IPS-15b (cell line): Measurements from ENCODE around the gene SLC35E3.

Source experiments
- H3K27me3 ChIP-seq: one replicate; pipeline ENCODE4 v1.6.1; 2013; ENCODE audit warnings: low read length; ENCODE audit not compliant: control insufficient read depth, insufficient read depth
- H3K36me3 ChIP-seq: one replicate; pipeline ENCODE4 v1.6.1; 2013; ENCODE audit warnings: low read length; ENCODE audit not compliant: control insufficient read depth, insufficient read depth
- H3K4me1 ChIP-seq: one replicate; pipeline ENCODE4 v1.6.1; 2013; ENCODE audit warnings: mild to moderate bottlenecking, low read length; ENCODE audit not compliant: control insufficient read depth, insufficient read depth
- H3K4me3 ChIP-seq: one replicate; pipeline ENCODE4 v1.5.1; 2013; ENCODE audit warnings: low read depth, low read length
- H3K9ac ChIP-seq: one replicate; pipeline ENCODE4 v1.6.1; 2013; ENCODE audit warnings: low read depth, mild to moderate bottlenecking, low read length
- H3K9me3 ChIP-seq: one replicate; pipeline ENCODE4 v1.6.1; 2013; ENCODE audit warnings: mild to moderate bottlenecking, low read length; ENCODE audit not compliant: control insufficient read depth, insufficient read depth

SLC35E3 gene

GRCh38 chr12:68755536-68756243 lies 9.7 kb downstream of the SLC35E3 start:
- peaks cover 13% of the 10 kb centered on the region for H3K36me3 ChIP-seq
- H3K9ac ChIP-seq: no peak overlapping the region
- no peaks in the 10 kb centered on the region for H3K9me3 ChIP-seq
- no peak overlapping the region for H3K4me3 ChIP-seq
- H3K4me1 ChIP-seq: no peaks in the 10 kb centered on the region
- H3K27me3 ChIP-seq: no peaks in the 10 kb centered on the region

GRCh38 chr12:68759852-68760251 lies 13.9 kb downstream of the SLC35E3 start:
- H3K9me3 ChIP-seq: no peaks in the 10 kb centered on the region
- no peak overlapping the region for H3K4me3 ChIP-seq
- H3K4me1 ChIP-seq: no peaks in the 10 kb centered on the region
- H3K27me3 ChIP-seq: no peaks in the 10 kb centered on the region
- H3K36me3 ChIP-seq: peaks cover 9% of the 10 kb centered on the region
- no peak overlapping the region for H3K9ac ChIP-seq

DNA sequence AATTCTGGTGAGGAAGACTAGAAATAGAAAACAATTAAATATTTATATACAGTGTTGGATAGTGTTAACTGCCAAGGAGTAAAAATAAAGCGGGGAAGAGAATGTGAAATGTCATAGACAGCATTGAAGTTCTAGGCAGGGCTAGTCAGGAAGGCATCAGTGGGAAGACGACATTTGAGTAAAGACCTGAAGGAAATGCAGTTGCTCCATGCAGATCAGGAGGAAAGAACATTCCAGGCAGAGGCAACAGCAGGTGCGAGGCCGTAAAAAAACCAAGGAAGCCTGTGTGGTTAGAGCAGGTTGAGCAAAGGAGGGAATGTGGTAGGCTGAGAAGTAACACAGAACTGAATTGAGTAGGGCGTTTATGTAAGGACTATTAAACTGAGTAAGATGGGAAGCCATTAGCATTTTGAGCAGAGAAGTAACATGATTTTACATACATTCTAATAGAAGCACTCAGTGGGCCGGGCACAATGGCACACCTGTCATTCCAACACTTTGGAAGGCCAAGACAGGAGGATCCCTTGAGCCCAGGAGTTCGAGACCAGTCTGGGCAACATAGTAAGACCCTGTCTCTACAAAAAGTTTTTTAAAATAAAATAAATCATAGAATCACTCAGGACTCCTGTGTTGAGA lies 14.9 kb downstream of the SLC35E3 start:
- no peaks in the 10 kb centered on the region for H3K9me3 ChIP-seq
- peaks cover 6% of the 10 kb centered on the region for H3K36me3 ChIP-seq
- no peak overlapping the region for H3K9ac ChIP-seq
- no peaks in the 10 kb centered on the region for H3K4me1 ChIP-seq
- H3K27me3 ChIP-seq: no peaks in the 10 kb centered on the region
- H3K4me3 ChIP-seq: no peak overlapping the region

DNA sequence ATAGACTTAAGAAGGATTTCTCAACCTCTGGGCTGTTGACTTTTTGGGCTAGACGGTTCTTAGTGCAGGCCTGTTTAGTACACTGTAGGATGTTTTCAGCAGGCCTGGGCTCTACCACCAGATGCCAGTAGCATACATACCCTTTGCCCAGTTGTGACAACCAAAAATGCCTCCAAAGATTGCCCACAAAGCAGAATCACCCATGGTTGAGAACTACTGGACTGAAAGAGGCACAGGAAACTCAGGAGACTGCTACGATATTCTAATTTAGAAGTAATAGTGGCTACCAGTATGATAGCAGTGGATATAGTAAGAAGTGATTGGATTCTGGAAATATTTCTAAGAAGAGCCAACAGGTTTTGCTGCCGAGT lies 15.5 kb downstream of the SLC35E3 start:
- Histone ChIP-seq H3K9ac (no peak overlapping the region), H3K9me3 (no peaks in the 10 kb centered on the region), H3K4me1 (no peaks in the 10 kb centered on the region), H3K4me3 (no peak overlapping the region), H3K27me3 (no peaks in the 10 kb centered on the region), H3K36me3 (peaks cover 6% of the 10 kb centered on the region)

DNA sequence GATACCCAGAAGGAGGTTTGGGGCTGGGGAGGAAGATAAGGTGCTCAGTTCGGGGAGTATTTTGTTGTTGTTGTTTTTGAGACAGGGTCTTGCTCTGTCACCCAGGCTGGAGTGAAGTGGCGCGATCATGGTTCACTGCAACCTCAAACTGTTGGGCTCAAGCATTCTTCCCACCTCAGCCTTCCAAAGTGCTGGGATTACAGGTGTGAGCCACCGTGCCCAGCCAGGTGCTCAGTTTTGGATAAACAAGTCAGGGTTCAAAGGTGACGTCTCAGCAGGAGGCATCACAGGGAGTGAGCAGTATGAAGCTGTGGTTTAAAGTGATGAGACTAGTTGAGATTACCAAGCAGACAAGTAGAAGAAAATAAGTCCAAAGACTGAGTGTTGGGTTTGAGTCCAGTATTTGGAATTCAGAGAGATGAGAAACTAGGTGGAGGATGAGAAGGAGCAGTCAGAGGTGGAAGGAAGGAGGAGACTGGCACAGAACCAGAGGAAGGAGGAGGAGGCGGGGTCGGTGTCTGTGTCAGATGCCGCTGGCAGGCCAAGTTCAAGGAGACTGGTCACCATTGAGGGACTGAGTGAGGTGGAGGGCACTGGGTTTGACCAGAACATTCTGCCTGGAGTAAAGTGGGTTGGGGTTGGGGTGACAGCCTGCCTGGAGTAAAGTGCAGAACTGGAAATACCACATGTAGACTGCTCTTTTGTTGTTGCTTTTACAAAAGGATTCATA lies 16.1 kb downstream of the SLC35E3 start:
- H3K27me3 ChIP-seq: no peaks in the 10 kb centered on the region
- H3K4me1 ChIP-seq: no peaks in the 10 kb centered on the region
- H3K4me3 ChIP-seq: no peak overlapping the region
- H3K36me3 ChIP-seq: peaks cover 6% of the 10 kb centered on the region
- H3K9me3 ChIP-seq: no peaks in the 10 kb centered on the region
- no peak overlapping the region for H3K9ac ChIP-seq

DNA sequence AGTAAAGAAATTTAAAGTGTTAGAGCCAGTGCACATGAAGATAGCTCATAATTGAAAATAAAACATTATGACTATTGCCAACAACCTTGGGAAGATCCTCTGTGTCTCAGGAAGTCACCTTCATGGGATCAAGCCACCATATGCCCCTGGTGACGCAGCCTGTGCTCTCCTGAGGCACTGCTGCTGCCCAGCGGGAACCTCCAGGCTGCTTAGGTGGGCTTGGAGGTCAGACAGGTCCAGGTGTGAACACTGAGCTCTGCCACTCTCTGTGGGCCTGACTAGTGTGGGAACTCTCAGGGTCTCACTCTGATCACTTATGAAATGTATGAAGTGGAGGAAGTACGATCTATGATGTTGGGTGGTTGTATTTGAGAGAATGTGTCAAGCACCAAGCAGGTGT lies 16.7 kb downstream of the SLC35E3 start:
- Histone ChIP-seq H3K36me3 (peaks cover 5% of the 10 kb centered on the region), H3K4me1 (no peaks in the 10 kb centered on the region)

GRCh38 chr12:68765696-68766095 lies 19.7 kb downstream of the SLC35E3 start:
- Histone ChIP-seq H3K9me3 (no peaks in the 10 kb centered on the region), H3K36me3 (peaks cover 3% of the 10 kb centered on the region), H3K4me3 (no peak overlapping the region), H3K4me1 (no peaks in the 10 kb centered on the region), H3K27me3 (no peaks in the 10 kb centered on the region), H3K9ac (no peak overlapping the region)

More for the DNA sequence above, 16.7 kb downstream of the SLC35E3 start:
- no peaks in the 10 kb centered on the region for H3K27me3 ChIP-seq
- no peak overlapping the region for H3K4me3 ChIP-seq
- H3K9me3 ChIP-seq: no peaks in the 10 kb centered on the region
- no peak overlapping the region for H3K9ac ChIP-seq

DNA sequence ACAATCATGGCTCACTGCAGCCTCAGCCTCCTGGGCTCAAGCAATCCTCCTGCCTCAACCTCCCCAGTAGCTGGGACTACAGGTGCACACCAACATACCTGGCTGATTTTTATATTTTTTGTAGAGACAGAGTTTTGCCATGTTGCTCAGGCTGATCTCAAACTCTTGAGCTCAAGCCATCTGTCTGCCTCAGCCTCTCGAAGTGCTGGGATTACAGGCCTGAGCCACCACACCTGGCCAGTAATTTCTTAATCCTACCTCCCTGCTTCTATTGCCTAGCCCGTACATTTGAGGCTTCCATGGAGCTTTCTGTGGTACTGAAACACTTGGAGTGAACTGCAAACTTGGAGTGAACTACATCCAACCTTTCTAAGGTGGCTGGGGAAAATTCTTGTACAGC lies 20.7 kb downstream of the SLC35E3 start:
- H3K4me3 ChIP-seq: no peak overlapping the region
- no peak overlapping the region for H3K9ac ChIP-seq
- H3K27me3 ChIP-seq: no peaks in the 10 kb centered on the region
- H3K9me3 ChIP-seq: no peaks in the 10 kb centered on the region
- no peaks in the 10 kb centered on the region for H3K4me1 ChIP-seq
- H3K36me3 ChIP-seq: peaks cover 3% of the 10 kb centered on the region

DNA sequence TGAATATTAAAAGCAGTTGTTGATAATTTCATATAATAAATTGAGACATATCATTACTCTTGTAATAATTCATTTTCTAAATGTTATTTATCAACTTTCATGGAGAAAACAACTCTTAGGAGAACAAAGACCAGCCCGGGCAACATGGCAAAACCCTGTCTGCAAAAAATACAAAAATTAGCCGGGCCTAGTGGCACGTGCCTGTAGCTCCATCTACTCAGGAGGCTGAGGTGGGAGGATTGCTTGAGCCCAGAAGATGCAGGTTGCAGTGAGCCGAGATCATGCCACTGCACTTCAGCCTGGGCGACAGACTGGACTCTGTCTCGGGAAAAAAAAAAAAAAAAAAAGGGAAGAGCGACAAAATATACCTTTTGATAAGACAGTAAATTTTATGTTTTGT lies 21.2 kb downstream of the SLC35E3 start:
- Histone ChIP-seq H3K4me3 (no peak overlapping the region), H3K36me3 (peaks cover 3% of the 10 kb centered on the region), H3K4me1 (no peaks in the 10 kb centered on the region), H3K9ac (no peak overlapping the region), H3K9me3 (no peaks in the 10 kb centered on the region), H3K27me3 (no peaks in the 10 kb centered on the region)

- no peaks in the 10 kb centered on the region for H3K36me3 ChIP-seq
- H3K9me3 ChIP-seq: no peaks in the 10 kb centered on the region
- H3K4me3 ChIP-seq: no peak overlapping the region
- no peaks in the 10 kb centered on the region for H3K27me3 ChIP-seq
- no peaks in the 10 kb centered on the region for H3K4me1 ChIP-seq
- no peak overlapping the region for H3K9ac ChIP-seq
These were observed 22.5 kb downstream of the SLC35E3 start for GRCh38 chr12:68768431-68768939.

DNA sequence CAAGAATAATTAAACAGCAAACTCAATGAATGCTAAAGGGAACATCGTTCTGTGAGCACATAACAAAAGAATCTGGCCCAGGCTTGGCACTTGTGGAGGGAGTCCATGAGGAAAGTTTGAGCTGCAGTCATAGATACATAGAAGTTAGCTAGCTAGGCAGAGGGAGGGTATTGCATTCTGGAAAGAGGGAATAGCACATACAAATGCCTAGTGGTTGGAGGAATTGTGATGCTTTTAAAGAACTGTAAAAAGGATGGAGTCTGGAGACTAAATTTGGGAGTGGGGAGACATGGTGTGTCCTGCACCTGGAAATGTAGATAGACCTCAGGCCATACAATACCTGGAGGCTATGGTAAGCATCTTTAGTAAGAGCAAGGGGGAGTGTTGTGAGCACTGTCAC lies 24.0 kb downstream of the SLC35E3 start:
- Histone ChIP-seq H3K27me3 (no peaks in the 10 kb centered on the region), H3K4me1 (no peaks in the 10 kb centered on the region), H3K9me3 (no peaks in the 10 kb centered on the region)

More for the DNA sequence above, 24.0 kb downstream of the SLC35E3 start:
- Histone ChIP-seq H3K9ac (no peak overlapping the region), H3K36me3 (no peaks in the 10 kb centered on the region), H3K4me3 (no peak overlapping the region)
